ENCODE measurements around the gene INSM1. TPM values are rescaled to one million over a fixed set of nuclear protein-coding genes. Genes with fewer than 3 reads are reported as not detected.

Gene INSM1
- total and polyA plus RNA-seq, 2 experiments from 2014 or later = 1.7 to 2.3 TPM

DNA sequence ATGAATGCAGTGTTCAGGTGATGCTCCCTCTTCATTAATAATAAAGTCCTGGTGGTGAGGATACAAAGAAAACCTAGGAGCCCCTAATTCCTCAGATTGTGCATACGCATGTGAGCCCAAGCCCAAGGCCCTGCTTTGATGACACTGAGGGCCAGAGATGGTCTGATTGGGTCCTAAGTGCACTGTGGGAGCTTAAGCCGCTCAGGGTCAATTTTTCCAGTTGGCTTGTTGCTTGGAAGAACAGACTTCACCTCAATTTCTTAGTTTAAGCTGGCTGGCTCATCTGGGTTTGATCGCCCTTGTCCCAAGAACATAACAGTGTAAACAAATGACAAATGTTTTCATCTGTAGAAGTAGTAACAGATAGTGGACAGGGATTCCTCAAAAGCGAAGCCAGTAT, 41.4 kb downstream of the INSM1 start:
- 95% methylated on average over 4 of the region's 4 CpGs for WGBS (ENCODE audit: low lambda C conversion rate, missing lambda C conversion rate)
- no peaks in the 10 kb centered on the region for H3K9me2 ChIP-seq (replicated peaks; ENCODE audit: insufficient read depth)

DNA sequence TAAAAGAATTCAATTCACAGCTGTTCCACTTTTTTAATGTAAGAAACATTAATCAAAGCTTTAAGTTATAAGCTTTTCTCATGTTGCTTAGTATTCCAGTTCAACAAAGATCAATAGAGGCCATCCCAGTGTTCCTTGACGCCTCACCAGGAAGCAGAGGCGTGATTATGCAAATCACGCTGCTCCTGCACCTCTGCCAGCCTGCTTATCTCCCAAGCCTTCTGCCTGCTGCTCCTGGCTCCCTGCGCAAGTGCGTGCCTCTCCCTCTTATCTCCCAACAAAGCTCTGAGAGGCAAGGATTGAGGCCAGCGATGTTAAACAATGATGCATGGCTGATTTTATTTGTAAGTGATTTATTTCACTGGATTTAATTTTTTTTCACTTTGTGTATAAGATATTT, 42.8 kb downstream of the INSM1 start:
- no peaks in the 10 kb centered on the region for H4K20me1 ChIP-seq (ENCODE audit: insufficient read depth, poor library complexity, severe bottlenecking)
- no peaks in the 10 kb centered on the region for H3K9me3 ChIP-seq (ENCODE audit: low read depth)
- H3K4me3 ChIP-seq = no peak overlapping the region
- H3K9me2 ChIP-seq (replicated peaks; ENCODE audit: insufficient read depth) = no peaks in the 10 kb centered on the region
- no peak overlapping the region for H3K27ac ChIP-seq
- no peak overlapping the region for H2AFZ ChIP-seq
- H3K36me3 ChIP-seq (replicated peaks; ENCODE audit: insufficient read depth, low read depth) = no peaks in the 10 kb centered on the region
- WGBS (ENCODE audit: low lambda C conversion rate, missing lambda C conversion rate) = 20% methylated on average over 6 of the region's 6 CpGs
- no peaks in the 10 kb centered on the region for H3K4me1 ChIP-seq (ENCODE audit: insufficient read depth)
- no peaks in the 10 kb centered on the region for H3K79me2 ChIP-seq
- peak; percentile 59 for DNase-seq (ENCODE audit: low spot score)
- no peaks in the 10 kb centered on the region for H3K27me3 ChIP-seq
- H3K4me2 ChIP-seq = no peak overlapping the region
- TF ChIP-seq, protein P1, sequence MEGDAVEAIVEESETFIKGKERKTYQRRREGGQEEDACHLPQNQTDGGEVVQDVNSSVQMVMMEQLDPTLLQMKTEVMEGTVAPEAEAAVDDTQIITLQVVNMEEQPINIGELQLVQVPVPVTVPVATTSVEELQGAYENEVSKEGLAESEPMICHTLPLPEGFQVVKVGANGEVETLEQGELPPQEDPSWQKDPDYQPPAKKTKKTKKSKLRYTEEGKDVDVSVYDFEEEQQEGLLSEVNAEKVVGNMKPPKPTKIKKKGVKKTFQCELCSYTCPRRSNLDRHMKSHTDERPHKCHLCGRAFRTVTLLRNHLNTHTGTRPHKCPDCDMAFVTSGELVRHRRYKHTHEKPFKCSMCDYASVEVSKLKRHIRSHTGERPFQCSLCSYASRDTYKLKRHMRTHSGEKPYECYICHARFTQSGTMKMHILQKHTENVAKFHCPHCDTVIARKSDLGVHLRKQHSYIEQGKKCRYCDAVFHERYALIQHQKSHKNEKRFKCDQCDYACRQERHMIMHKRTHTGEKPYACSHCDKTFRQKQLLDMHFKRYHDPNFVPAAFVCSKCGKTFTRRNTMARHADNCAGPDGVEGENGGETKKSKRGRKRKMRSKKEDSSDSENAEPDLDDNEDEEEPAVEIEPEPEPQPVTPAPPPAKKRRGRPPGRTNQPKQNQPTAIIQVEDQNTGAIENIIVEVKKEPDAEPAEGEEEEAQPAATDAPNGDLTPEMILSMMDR (IDR thresholded peaks at IDR 0.05; ENCODE audit: poor library complexity) = no peak
- TF ChIP-seq EZH2 (IDR thresholded peaks at IDR 0.05; ENCODE audit: borderline replicate concordance) (no peak), EZH2phosphoT487 (IDR thresholded peaks at IDR 0.05; ENCODE audit: low read depth, severe bottlenecking, unreplicated experiment) (no peak)

More for the DNA sequence above, 41.4 kb downstream of the INSM1 start:
- Histone ChIP-seq H3K27me3 (no peaks in the 10 kb centered on the region), H3K79me2 (no peaks in the 10 kb centered on the region), H3K9me3 (ENCODE audit: low read depth) (no peaks in the 10 kb centered on the region), H4K20me1 (ENCODE audit: insufficient read depth, poor library complexity, severe bottlenecking) (no peaks in the 10 kb centered on the region), H3K4me1 (ENCODE audit: insufficient read depth) (no peaks in the 10 kb centered on the region), H3K4me3 (no peak overlapping the region), H3K27ac (no peak overlapping the region), H2AFZ (no peak overlapping the region), H3K36me3 (replicated peaks; ENCODE audit: insufficient read depth, low read depth) (no peaks in the 10 kb centered on the region), H3K4me2 (no peak overlapping the region)
- TF ChIP-seq, protein P1 (IDR thresholded peaks at IDR 0.05; ENCODE audit: poor library complexity) = no peak
- TF ChIP-seq EZH2 (IDR thresholded peaks at IDR 0.05; ENCODE audit: borderline replicate concordance) = no peak
- no peak for TF ChIP-seq EZH2phosphoT487 (IDR thresholded peaks at IDR 0.05; ENCODE audit: low read depth, severe bottlenecking, unreplicated experiment)
- DNase-seq (ENCODE audit: low spot score) = no peak

DNA sequence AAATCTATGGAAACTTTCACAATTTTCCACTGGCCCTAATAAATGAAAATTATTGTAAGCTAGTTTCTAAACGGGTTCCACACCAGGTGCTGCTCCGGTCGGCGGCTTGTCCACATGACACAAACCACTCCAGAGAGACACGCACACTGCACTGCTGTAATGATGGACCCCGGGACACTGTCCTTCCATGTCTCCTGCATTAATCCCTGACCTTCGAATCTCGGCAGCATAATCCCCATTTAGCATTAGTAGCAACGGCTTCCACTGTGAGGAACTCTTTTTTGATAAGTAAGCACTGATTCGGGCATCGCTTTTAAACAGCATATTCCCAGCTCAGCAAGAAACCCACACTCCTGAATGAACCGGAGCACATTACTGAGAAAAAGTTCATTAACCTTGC, 43.5 kb downstream of the INSM1 start:
- Histone ChIP-seq H3K9me2 (replicated peaks; ENCODE audit: insufficient read depth) (no peaks in the 10 kb centered on the region), H3K4me1 (ENCODE audit: insufficient read depth) (no peaks in the 10 kb centered on the region), H4K20me1 (ENCODE audit: insufficient read depth, poor library complexity, severe bottlenecking) (no peaks in the 10 kb centered on the region), H3K4me2 (no peak overlapping the region), H3K4me3 (no peak overlapping the region), H2AFZ (no peak overlapping the region), H3K9me3 (ENCODE audit: low read depth) (no peaks in the 10 kb centered on the region), H3K36me3 (replicated peaks; ENCODE audit: insufficient read depth, low read depth) (no peaks in the 10 kb centered on the region), H3K27me3 (no peaks in the 10 kb centered on the region), H3K79me2 (no peaks in the 10 kb centered on the region), H3K27ac (no peak overlapping the region)
- TF ChIP-seq, protein P1 (IDR thresholded peaks at IDR 0.05; ENCODE audit: poor library complexity) = no peak
- no peak for TF ChIP-seq EZH2phosphoT487 (IDR thresholded peaks at IDR 0.05; ENCODE audit: low read depth, severe bottlenecking, unreplicated experiment)
- TF ChIP-seq EZH2 (IDR thresholded peaks at IDR 0.05; ENCODE audit: borderline replicate concordance) = no peak
- no peak for DNase-seq (ENCODE audit: low spot score)
- 76% methylated on average over 12 of the region's 12 CpGs for WGBS (ENCODE audit: low lambda C conversion rate, missing lambda C conversion rate)

DNA sequence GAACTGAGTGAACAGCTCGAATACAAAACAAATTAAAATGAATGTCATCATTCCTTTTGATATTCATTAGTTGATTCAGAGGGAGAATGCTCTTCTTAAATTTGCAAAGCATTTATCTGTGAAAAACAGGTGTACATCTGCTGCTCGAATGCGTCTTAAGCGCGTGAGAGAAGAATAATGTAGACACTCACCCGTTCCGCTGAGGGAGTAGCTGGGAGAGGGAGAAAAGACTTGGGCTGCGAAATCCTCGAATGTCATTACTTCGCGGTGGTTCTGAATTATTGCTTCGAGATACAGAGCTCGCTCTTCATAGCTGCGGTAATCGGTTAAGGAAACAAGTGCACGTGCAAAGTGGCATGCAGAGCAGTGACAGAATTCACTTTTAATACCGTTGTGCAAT, 43.9 kb downstream of the INSM1 start:
- WGBS (ENCODE audit: low lambda C conversion rate, missing lambda C conversion rate) = 88% methylated on average over 17 of the region's 17 CpGs
- H3K9me3 ChIP-seq (ENCODE audit: low read depth) = no peaks in the 10 kb centered on the region
- H3K4me1 ChIP-seq (ENCODE audit: insufficient read depth) = no peaks in the 10 kb centered on the region

More for the DNA sequence above, 43.9 kb downstream of the INSM1 start:
- no peak overlapping the region for H3K27ac ChIP-seq
- no peaks in the 10 kb centered on the region for H4K20me1 ChIP-seq (ENCODE audit: insufficient read depth, poor library complexity, severe bottlenecking)
- no peak for DNase-seq (ENCODE audit: low spot score)
- no peaks in the 10 kb centered on the region for H3K36me3 ChIP-seq (replicated peaks; ENCODE audit: insufficient read depth, low read depth)
- no peak overlapping the region for H3K4me2 ChIP-seq
- H3K4me3 ChIP-seq = no peak overlapping the region
- TF ChIP-seq EZH2 (IDR thresholded peaks at IDR 0.05; ENCODE audit: borderline replicate concordance) (no peak), EZH2phosphoT487 (IDR thresholded peaks at IDR 0.05; ENCODE audit: low read depth, severe bottlenecking, unreplicated experiment) (no peak)
- TF ChIP-seq, protein P1 (IDR thresholded peaks at IDR 0.05; ENCODE audit: poor library complexity) = no peak
- H2AFZ ChIP-seq = no peak overlapping the region
- no peaks in the 10 kb centered on the region for H3K9me2 ChIP-seq (replicated peaks; ENCODE audit: insufficient read depth)
- no peaks in the 10 kb centered on the region for H3K27me3 ChIP-seq
- H3K79me2 ChIP-seq = no peaks in the 10 kb centered on the region

Measured in hepatocyte (in vitro differentiated cells).